Gastrocnemius medialis (tissue), 4 donors: ENCODE results near the gene NANOGP8.

Source experiments
- CTCF ChIP-seq, 5 experiments: fragments of 450-650 bp in 3 of 5; fragments of 200-600 bp in 2 of 5; sonication (generic) in 2 of 5; IDR thresholded peaks in 4 of 5; conservative IDR thresholded peaks in 1 of 5; 1 replicate in 4 of 5; 2 replicates in 1 of 5; pipeline ENCODE4 v1.5.1; 2016 to 2019; ENCODE audit warnings: antibody characterized with exemption in 5 of 5, mild to moderate bottlenecking in 3 of 5, moderate library complexity in 3 of 5
- POLR2A ChIP-seq, 2 donors: fragments of 450-650 bp; IDR thresholded peaks; one replicate each; pipeline ENCODE4 v1.6.1; 2017; ENCODE audit warnings: antibody characterized with exemption in 2 of 2, mild to moderate bottlenecking in 2 of 2, moderate library complexity in 2 of 2

DNA sequence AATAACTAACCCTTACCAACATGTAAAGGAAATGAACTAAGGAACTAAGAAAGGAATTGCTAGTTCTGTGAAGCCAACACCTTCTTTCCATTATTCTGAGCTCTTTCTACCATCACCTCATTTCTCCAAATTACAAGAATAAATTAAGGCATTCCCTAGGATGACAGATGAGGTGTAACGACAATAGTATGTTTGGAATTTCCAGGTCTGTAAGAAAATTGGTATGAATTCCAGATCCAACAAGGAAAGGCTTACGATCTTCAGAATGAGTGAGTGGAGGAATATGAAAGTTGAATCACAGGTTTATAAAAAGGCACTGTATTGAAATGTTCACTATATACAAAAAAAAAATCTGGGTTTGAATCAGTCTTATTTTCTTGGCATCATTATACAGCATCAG lies 4.5 kb upstream of the NANOGP8 start:
- no peak for TF ChIP-seq CTCF (IDR thresholded peaks at IDR 0.05 in 4 of 5, conservative IDR thresholded peaks at IDR 0.05 in 1 of 5)
- no peak for TF ChIP-seq POLR2A (IDR thresholded peaks at IDR 0.05)
